Neural cell (in vitro differentiated cells): ENCODE measurements around the gene PPARG.

Experiments
- CTCF ChIP-seq: fragments of 450-650 bp; IDR thresholded peaks from 2 replicates; pipeline ENCODE4 v1.5.1; 2014; ENCODE audit warnings: antibody characterized with exemption, mild to moderate bottlenecking, moderate library complexity; ENCODE audit not compliant: poor library complexity, severe bottlenecking
- EP300 ChIP-seq: fragments of 450-650 bp; conservative IDR thresholded peaks from 2 replicates; pipeline ENCODE4 v1.6.1; 2014; ENCODE audit warnings: antibody characterized with exemption, mild to moderate bottlenecking, moderate library complexity; ENCODE audit not compliant: poor library complexity, severe bottlenecking
- EZH2 ChIP-seq: fragments of 200-600, 300-800 bp; shearing (Covaris generic), sonication (generic); IDR thresholded peaks from 2 replicates; pipeline ENCODE4 v1.6.1; 2014; ENCODE audit warnings: antibody characterized with exemption, low read length, borderline replicate concordance, mild to moderate bottlenecking; ENCODE audit not compliant: insufficient read depth, poor library complexity, severe bottlenecking
- MXI1 ChIP-seq: fragments of 450-650 bp; conservative IDR thresholded peaks from 2 replicates; pipeline ENCODE4 v1.6.1; 2014; ENCODE audit warnings: antibody characterized with exemption, mild to moderate bottlenecking; ENCODE audit not compliant: poor library complexity, severe bottlenecking
- POLR2AphosphoS5 ChIP-seq: IDR thresholded peaks from 2 replicates; pipeline ENCODE4 v1.6.1; 2012
- RAD21 ChIP-seq: fragments of 450-650 bp; conservative IDR thresholded peaks from 2 replicates; pipeline ENCODE4 v1.6.1; 2014; ENCODE audit warnings: antibody characterized with exemption, mild to moderate bottlenecking, moderate library complexity
- REST ChIP-seq: IDR thresholded peaks from 2 replicates; pipeline ENCODE4 v1.6.1; 2012; ENCODE audit warnings: borderline replicate concordance
- TAF1 ChIP-seq: IDR thresholded peaks from 2 replicates; pipeline ENCODE4 v1.6.1; 2012; ENCODE audit warnings: low read depth

GRCh38 chr3:12303993-12304392 is 15.1 kb downstream of the PPARG start:
- TF ChIP-seq CTCF (no peak), TAF1 (no peak), EZH2 (no peak), REST (no peak), MXI1 (no peak), EP300 (no peak), POLR2AphosphoS5 (no peak), RAD21 (no peak)
